ENCODE results near the gene NPTX2.
"Not testable (repeated sequence)": the region's sequence is repeated elsewhere in the genome, so short reads cannot be mapped to it uniquely, and the experiment has no call there.

The NPTX2 gene, protein sequence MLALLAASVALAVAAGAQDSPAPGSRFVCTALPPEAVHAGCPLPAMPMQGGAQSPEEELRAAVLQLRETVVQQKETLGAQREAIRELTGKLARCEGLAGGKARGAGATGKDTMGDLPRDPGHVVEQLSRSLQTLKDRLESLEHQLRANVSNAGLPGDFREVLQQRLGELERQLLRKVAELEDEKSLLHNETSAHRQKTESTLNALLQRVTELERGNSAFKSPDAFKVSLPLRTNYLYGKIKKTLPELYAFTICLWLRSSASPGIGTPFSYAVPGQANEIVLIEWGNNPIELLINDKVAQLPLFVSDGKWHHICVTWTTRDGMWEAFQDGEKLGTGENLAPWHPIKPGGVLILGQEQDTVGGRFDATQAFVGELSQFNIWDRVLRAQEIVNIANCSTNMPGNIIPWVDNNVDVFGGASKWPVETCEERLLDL

GRCh38 chr7:98617051-98617959, at the start of gene NPTX2:
Gene NPTX2, plus strand, starts transcription at chr7:98617285. Its CDS starts 177 bp downstream, at chr7:98617462.
- FAIRE-seq = no peak

DNA sequence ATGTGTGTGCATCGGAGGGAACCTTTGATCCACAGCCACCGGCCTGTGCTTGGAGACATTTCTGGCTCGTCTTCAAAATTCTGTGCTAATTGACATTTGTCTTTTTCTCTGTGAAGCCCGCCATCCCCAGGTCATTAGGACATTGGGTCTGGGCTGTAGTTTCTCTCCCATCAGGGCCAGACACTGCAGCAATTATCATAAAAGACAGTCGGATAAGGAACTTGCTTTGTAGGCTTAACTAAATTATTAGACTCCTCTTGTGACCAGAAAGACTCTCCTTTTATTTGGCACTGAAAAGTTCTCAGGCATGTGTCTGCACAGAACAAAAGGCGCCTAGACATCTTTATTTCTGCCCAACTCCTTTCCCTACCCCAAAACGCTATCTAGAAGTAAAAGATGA, 49.1 kb upstream of the NPTX2 start:
- no peak for FAIRE-seq

- no peak for FAIRE-seq
These were observed 48.2 kb upstream of the NPTX2 start for GRCh38 chr7:98568891-98569290.

DNA sequence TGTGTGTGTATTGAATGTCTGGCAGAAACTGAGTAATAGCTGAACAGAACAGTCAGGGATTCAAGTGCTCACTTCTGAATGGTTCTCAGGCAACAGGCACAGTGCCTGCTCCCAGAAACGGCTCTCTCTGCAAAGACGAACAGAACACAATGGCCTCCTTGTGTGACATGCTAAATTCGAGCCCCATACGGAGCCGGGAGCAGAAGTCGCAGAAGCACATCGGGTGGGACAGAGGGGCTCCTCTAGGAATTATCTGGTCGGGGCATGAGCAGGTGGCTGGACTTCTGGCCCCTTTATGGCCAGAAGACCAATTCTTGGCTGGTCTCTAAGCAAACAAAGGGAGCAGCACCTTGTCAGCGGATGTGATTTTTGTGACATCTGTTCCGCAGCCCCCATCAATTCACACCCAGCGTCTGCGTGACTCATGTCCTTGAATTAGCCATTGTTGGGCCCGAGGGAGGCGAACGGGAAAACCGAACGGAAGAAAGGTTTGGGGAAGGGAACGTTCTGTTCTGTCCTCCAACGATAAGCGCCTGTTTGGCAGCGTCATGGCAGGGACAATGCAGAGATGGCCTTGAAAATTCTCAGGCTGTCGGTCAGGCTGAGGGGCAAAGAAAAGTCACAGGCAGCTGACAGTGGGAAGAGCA, 47.3 kb upstream of the NPTX2 start:
- FAIRE-seq = no peak

DNA sequence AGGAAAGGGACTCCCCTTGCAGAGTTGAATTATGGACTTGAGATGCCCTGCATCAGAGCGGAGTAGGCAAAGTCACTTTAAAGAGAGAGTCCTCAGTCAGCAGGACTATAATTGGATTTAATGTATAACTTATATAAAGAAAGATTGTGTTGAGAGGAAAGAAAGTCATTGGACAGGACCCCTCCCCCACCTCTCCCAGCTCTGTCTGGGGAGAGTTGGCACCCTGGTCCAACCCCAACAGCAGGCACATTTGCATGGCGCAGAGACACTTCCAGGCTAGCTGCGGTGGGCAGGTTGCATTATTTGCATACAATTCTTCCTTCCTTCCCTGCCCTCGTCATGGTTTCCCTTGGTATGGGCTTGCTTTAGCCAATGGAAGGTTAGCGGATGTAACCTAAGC, 46.1 kb upstream of the NPTX2 start:
- FAIRE-seq = no peak

DNA sequence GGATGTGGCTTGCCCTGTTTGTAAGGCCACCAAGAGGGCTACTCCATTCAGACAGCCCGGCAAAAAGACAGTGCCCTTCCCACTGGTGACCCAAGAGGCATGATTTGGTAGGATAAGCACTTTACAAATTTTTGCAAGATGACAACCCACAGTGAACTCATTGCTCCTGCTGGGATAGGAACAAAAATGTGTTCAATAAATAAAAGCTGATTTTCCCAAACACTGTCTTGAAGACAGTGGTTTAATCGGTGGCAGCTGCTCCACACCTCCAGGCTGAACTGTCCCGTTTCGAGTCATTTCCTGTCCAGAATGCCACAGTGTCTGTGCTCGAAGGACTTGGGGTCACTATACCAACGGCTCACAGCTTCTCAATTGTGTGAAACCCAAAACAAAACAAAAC, 45.1 kb upstream of the NPTX2 start:
- FAIRE-seq = no peak

DNA sequence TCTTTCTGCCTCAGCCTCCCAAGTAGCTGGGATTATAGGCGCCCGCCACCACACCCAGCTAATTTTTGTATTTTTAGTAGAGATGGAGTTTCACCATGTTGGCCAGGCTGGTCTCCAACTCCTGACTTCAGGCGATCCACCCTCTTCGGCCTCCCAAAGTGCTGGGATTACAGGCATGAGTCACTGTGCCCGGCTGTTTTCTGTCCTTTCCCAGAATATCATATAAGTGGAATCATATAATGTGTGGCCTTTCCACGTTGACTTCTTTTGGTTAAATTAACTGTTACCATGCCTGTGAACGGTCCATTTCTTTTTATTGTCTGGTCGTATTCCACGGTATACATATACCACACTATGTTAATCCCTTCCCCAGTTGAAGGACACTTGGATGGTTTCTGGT, 44.4 kb upstream of the NPTX2 start:
- FAIRE-seq = not testable (repeated sequence)

GRCh38 chr7:98573816-98574215, 43.3 kb upstream of the NPTX2 start:
- no peak for FAIRE-seq

DNA sequence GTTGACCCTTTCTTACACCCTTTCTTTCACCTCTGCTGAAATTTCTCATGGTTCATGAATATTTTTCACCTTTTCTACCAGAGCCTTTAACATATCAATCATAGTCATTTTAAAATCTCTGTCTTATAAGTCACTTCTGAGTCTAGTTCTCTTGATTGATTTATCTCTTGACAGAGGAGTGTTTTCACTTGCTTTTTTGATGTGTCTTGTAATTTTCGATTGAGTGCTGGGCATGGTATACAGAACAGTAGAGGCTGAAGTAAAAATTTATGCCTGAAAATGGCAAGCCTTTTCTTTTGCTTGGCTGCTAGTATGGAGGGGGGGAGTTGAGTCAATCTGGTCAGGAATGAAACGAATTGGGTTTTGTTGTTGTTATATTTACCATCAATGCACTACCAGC, 41.2 kb upstream of the NPTX2 start:
- FAIRE-seq = no peak

GRCh38 chr7:98584830-98585229, 32.3 kb upstream of the NPTX2 start:
- FAIRE-seq = no peak

DNA sequence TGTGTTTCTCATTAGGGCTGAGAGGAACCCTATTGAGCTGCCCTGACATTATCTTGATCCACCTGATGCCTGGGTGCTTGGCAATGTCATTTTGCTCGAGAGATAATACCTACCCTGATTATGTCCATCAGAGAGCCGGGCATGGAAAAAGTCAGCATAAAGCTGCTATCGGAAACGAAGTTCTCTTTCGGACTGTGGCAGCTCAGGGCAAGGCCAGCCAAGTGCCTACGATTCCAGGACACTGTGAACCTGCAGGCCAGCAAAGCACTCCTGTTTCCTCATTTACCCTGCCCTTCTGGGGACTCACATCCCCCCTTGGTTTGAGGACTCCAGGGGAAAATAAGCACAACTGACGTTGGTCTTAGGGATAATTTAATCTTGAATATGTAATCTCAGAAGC, 25.2 kb upstream of the NPTX2 start:
- FAIRE-seq = no peak

- no peak for FAIRE-seq
These were observed 22.7 kb upstream of the NPTX2 start for GRCh38 chr7:98594348-98594747.

GRCh38 chr7:98594787-98595186, 22.3 kb upstream of the NPTX2 start:
- no peak for FAIRE-seq

DNA sequence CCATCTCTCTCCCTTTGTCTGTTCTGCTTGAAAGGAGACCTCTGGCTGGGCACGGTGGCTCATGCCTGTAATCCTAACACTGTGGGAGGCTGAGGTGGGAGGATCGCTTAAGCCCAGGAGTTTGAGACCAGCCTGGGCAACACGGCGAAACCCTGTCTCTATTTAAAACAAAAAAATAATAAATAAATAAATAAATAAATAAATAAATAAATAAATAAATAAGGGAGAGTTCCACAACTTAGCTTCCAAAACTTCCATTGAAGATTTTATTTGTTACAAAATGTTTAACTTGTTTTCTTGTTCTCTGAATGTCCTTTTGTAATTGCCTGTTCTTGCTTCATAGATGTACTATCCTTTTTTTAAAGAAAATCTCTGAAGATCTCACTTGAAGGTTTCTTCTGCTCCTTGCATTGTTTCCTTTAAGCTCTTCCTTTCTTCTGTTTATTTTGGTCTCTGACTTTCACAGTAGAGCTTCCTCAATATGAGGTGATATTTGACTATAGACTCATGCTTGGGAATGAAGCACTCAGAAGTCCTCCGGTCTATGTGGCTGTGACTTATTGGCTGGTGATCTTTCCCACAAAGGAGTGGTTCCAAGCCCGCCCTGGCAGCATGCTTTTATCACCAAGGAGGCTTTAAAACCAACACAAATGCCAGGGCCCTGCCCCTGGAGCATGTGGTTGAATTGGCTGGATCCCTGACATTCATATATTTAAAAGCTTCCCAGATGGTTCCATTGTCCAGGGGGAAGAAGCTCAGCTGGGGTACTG, 18.1 kb upstream of the NPTX2 start:
- FAIRE-seq = no peak

DNA sequence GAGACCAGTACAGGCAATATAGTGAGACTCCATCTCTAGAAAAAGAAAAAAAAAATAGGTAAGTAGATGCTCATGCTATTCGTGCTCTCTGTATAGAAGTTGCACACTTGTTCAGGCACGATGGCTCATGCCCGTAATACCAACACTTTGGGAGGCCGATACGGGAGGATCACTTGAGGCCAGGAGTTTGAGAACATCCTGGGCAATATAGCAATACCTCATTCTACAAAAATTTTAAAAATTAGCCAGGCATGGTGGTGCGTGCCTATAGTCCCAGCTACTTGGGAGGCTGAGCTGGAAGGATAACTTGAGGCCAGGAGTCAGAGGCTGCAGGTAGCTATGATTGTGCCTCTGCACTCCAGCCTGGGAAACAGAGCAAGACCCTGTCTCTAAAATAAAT, 17.2 kb upstream of the NPTX2 start:
- no peak for FAIRE-seq

DNA sequence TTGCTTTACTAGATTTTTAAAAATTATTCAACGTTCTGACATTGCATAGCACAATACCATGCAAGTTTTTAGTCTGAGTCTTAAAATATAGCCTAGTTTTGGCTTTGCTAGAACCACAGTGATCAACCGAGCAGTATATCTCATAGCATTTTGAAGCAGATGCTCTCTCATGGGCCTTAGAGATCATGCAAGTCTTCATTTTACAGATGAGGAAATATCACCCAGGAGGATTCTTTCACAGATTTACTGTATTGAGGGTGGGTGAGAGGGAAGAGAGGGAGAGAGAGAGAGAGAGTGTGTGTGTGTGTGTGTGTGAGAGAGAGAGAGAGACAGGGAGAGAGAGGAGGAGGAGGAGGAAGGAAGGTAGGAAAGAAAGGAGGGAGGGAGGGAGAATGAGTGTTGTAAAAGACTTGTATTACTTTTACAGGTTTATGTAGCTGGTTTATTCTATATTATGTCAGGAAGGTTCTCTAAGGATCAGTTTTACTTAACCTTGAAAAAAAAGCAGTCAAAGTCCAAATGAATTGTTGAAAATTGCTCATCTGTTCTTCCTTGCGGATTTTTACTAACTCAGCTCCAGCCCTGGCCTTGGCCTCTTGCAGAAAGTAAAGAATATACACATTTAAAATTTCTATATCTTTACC, 14.2 kb upstream of the NPTX2 start:
- FAIRE-seq = no peak

DNA sequence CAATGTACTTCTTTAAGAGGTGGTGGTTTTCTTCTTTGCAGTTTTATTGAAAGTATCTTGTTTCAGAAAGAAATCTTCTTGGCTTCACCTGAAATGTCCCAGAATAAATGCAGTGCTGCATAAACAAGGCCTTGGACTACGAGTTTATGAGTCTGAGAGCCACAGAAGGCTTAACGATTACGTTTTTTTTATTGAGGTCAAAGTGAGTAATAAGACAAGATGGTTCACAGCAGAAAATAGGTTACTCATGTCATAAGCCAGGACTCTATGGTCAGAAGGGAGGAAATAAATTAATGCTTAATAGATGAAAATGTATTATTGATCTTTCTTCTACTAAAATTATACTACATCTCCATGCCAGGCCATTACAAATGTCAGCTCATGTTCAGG, 13.7 kb upstream of the NPTX2 start:
- FAIRE-seq = no peak

DNA sequence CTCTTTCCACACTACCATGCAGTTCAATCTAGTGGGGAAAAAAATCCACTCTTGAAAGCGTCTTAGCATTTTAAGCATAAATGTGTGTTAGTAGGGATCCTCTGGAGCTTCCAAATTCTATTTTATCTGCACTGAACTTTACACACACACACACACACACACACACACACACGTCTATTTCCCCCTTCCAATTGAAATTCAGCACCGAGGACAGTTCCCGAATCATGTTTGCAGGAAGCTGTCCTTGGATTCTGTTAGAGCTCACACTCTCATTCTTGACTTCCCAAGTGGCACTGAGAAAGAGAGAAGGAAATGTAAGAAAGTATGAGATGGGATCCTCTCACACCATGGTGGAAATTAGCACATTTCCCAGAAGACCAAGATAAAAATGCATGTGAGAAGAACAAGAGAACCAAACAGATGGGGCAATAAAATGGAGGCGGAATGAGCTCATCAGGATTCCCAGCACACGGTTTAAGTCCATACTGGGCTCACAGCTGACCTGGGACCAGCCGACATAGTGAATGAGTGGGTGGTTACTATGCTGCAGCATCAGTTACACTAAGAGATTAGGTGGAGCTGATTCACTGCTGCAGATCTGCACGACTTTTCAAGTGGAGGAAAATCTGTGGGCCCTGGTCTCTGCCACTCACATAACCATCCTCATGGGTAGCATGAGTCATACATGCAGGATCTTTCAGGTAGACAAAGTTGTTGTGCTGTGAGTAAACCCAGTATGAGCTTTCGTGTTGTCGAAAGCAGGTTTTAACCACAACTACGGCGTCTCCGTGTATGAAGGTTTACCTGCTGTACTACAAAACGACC, 3.3 kb upstream of the NPTX2 start:
- FAIRE-seq = no peak

- no peak for FAIRE-seq
These were observed 569 bp upstream of the NPTX2 start for GRCh38 chr7:98616381-98617050.

- FAIRE-seq = no peak
These were observed 904 bp downstream of the NPTX2 start for GRCh38 chr7:98617960-98618418.

All from colon (tissue), 2 donors.